ENCODE measurements around the gene ZFHX3. TPM values are rescaled to one million over a fixed set of nuclear protein-coding genes. Genes with fewer than 3 reads are reported as not detected.

Gene ZFHX3
- polyA plus RNA-seq, 1 experiment = 2.2 TPM

- TF ChIP-seq CTCF (IDR thresholded peaks at IDR 0.05; ENCODE audit: insufficient read depth, low read depth, low read length) = no peak
- H3K4me3 ChIP-seq (ENCODE audit: low read depth, low read length) = no peak overlapping the region
- no peak for DNase-seq (ENCODE audit: low read depth)
- CTCF ChIA-PET = no interaction called here
- no peaks in the 10 kb centered on the region for H3K27me3 ChIP-seq (ENCODE audit: control insufficient read depth, insufficient read depth, low read length)
- POLR2A ChIA-PET = no interaction called here
- peaks cover 17% of the 10 kb centered on the region for H3K36me3 ChIP-seq (ENCODE audit: control insufficient read depth, insufficient read depth, low read length)
Measured at GRCh38 chr16:72889616-72890582, 158.0 kb downstream of the ZFHX3 start.

- ChIA-PET POLR2A (no interaction called here), CTCF (no interaction called here)
Measured at GRCh38 chr16:72887537-72887936, 160.4 kb downstream of the ZFHX3 start.

GRCh38 chr16:72886346-72886974 lies 161.5 kb downstream of the ZFHX3 start:
- TF ChIP-seq CTCF (IDR thresholded peaks at IDR 0.05; ENCODE audit: insufficient read depth, low read depth, low read length) = no peak
- no peak overlapping the region for H3K4me3 ChIP-seq (ENCODE audit: low read depth, low read length)
- no peaks in the 10 kb centered on the region for H3K27me3 ChIP-seq (ENCODE audit: control insufficient read depth, insufficient read depth, low read length)
- H3K36me3 ChIP-seq (ENCODE audit: control insufficient read depth, insufficient read depth, low read length) = peaks cover 18% of the 10 kb centered on the region
- DNase-seq (ENCODE audit: low read depth) = no peak
- ChIA-PET CTCF (no interaction called here), POLR2A (no interaction called here)

More at GRCh38 chr16:72887537-72887936, 160.4 kb downstream of the ZFHX3 start:
- Histone ChIP-seq H3K27me3 (ENCODE audit: control insufficient read depth, insufficient read depth, low read length) (no peaks in the 10 kb centered on the region), H3K36me3 (ENCODE audit: control insufficient read depth, insufficient read depth, low read length) (peaks cover 17% of the 10 kb centered on the region), H3K4me3 (ENCODE audit: low read depth, low read length) (no peak overlapping the region)
- no peak for TF ChIP-seq CTCF (IDR thresholded peaks at IDR 0.05; ENCODE audit: insufficient read depth, low read depth, low read length)
- no peak for DNase-seq (ENCODE audit: low read depth)

- H3K27me3 ChIP-seq (ENCODE audit: control insufficient read depth, insufficient read depth, low read length) = no peaks in the 10 kb centered on the region
- ChIA-PET CTCF (interaction anchor here (0.7 to 1.1 kb wide), 3 partner anchors 8 to 139 kb away, joined by 3 read pairs; no protein-coding TSS in a partner anchor), POLR2A (no interaction called here)
- no peak for TF ChIP-seq CTCF (IDR thresholded peaks at IDR 0.05; ENCODE audit: insufficient read depth, low read depth, low read length)
- no peak for DNase-seq (ENCODE audit: low read depth)
- H3K4me3 ChIP-seq (ENCODE audit: low read depth, low read length) = no peak overlapping the region
- H3K36me3 ChIP-seq (ENCODE audit: control insufficient read depth, insufficient read depth, low read length) = peaks cover 15% of the 10 kb centered on the region
Measured at GRCh38 chr16:72884573-72884972, 163.4 kb downstream of the ZFHX3 start.

GRCh38 chr16:72884037-72884436 lies 163.9 kb downstream of the ZFHX3 start:
- TF ChIP-seq CTCF (IDR thresholded peaks at IDR 0.05; ENCODE audit: insufficient read depth, low read depth, low read length) = no peak
- ChIA-PET CTCF (interaction anchor here (0.8 to 1.1 kb wide), 2 partner anchors 9 to 139 kb away, joined by 3 read pairs; no protein-coding TSS in a partner anchor), POLR2A (interaction anchor here (0.5 to 0.6 kb wide), 2 partner anchors 63 to 205 kb away, joined by 3 read pairs; no protein-coding TSS in a partner anchor)
- peaks cover 13% of the 10 kb centered on the region for H3K36me3 ChIP-seq (ENCODE audit: control insufficient read depth, insufficient read depth, low read length)
- no peaks in the 10 kb centered on the region for H3K27me3 ChIP-seq (ENCODE audit: control insufficient read depth, insufficient read depth, low read length)
- no peak overlapping the region for H3K4me3 ChIP-seq (ENCODE audit: low read depth, low read length)
- DNase-seq (ENCODE audit: low read depth) = no peak
